ENCODE data around the gene WRAP53. TPM values are rescaled to one million over a fixed set of nuclear protein-coding genes. Genes with fewer than 3 reads are reported as not detected.
"Not testable (repeated sequence)": the region's sequence is repeated elsewhere in the genome, so short reads cannot be mapped to it uniquely, and the experiment has no call there.

WRAP53 gene
- total RNA-seq = 1 to 10 TPM; 4.0 to 6.3 (median 4.9) TPM
- polyA plus RNA-seq = 5.1 TPM
- long read RNA-seq, donor 1, full-length matches to known transcripts = 10 of 13 reads
- long read RNA-seq, donor 1, partial matches to known transcripts = 2 of 13 reads
- long read RNA-seq, donor 1, other reads (novel, unspliced or antisense) = 1 of 13 reads
- long read RNA-seq, donor 2, full-length matches to known transcripts = 7 of 7 reads
- long read RNA-seq, donor 2, partial matches to known transcripts = 0 of 7 reads
- long read RNA-seq, donor 2, other reads (novel, unspliced or antisense) = 0 of 7 reads
- long read RNA-seq, donor 3, full-length matches to known transcripts = 13 of 18 reads
- long read RNA-seq, donor 3, partial matches to known transcripts = 0 of 18 reads
- long read RNA-seq, donor 3, other reads (novel, unspliced or antisense) = 5 of 18 reads
- long read RNA-seq, donor 4, full-length matches to known transcripts = 5 of 6 reads
- long read RNA-seq, donor 4, partial matches to known transcripts = 0 of 6 reads
- long read RNA-seq, donor 4, other reads (novel, unspliced or antisense) = 1 of 6 reads

DNA sequence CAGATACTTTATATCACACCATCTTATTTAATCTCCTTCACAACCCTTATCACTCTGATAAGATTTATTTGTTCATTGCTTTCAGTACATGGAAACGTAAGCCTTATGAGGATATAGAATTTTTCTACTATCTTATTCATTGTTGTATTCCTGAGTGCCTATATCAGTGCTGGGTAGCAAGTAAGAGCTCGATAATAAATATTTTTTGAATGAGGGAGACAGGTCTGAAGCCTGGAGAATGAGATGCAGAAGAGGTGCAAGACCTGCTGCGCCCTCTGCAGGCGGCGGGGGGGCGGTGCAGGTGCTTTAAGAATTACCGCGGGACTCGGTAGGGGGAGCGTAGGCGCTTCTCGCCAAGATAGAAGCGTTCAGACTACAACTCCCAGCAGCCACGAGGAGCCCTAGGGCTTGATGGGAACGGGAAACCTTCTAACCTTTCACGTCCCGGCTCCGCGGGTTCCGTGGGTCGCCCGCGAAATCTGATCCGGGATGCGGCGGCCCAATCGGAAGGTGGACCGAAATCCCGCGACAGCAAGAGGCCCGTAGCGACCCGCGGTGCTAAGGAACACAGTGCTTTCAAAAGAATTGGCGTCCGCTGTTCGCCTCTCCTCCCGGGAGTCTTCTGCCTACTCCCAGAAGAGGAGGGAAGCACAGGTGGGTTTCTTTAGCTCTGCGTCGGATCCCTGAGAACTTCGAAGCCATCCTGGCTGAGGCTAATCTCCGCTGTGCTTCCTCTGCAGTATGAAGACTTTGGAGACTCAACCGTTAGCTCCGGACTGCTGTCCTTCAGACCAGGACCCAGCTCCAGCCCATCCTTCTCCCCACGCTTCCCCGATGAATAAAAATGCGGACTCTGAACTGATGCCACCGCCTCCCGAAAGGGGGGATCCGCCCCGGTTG, at the start of gene WRAP53:
WRAP53 (plus strand) TSS at position 570 of the 900 bp plus-strand sequence; CDS start at position 742, 172 bp downstream.
- Histone ChIP-seq H3K27me3 (ENCODE audit: control insufficient read depth, insufficient read depth) (no peaks in the 10 kb centered on the region), H3K4me3 (ENCODE audit: low read length) (peak within 1 kb of the TSS; percentile 100), H3K27ac (ENCODE audit: low read length) (peak within 1 kb of the TSS; percentile 99), H3K4me1 (ENCODE audit: control insufficient read depth, insufficient read depth, low read length) (no peaks in the 10 kb centered on the region), H3K9me3 (ENCODE audit: control insufficient read depth, low read length) (no peaks in the 10 kb centered on the region)
- intact Hi-C loops (cut with DNase I) = loop anchor here (5.0 to 10.0 kb wide), 3 partner anchors 53 to 103 kb away; partner anchors contain the start of genes SHBG (in 4 of the 4) and MPDU1 (in 1 of the 4)
- under 1% methylated on average over 51 of the region's 51 CpGs for WGBS
- DNase-seq = peak; percentile 97 to 99 (median 98)
- peak; percentile 95 to 97 for ATAC-seq

DNA sequence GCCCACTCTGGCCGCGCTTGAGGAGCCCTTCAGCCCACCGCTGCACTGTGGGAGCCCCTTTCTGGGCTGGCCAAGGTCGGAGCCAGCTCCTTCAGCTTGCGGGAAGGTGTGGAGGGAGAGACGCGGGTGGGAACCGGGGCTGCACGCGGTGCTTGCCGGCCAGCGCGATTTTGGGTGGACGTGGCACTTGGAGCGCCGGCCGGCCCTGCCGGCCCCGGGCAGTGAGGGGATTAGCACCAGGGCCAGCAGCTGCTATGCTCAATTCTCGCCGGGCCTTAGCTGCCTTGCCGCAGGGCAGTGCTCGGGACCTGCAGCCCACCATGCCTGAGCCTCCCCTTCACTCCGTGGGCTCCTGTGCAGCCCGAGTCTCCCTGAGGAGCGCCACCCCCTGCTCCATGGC, 47.5 kb upstream of the WRAP53 start:
- no peak for ATAC-seq
- intact Hi-C loops (cut with DNase I) = no loop called here
- WGBS = 94% methylated on average over 26 of the region's 26 CpGs

DNA sequence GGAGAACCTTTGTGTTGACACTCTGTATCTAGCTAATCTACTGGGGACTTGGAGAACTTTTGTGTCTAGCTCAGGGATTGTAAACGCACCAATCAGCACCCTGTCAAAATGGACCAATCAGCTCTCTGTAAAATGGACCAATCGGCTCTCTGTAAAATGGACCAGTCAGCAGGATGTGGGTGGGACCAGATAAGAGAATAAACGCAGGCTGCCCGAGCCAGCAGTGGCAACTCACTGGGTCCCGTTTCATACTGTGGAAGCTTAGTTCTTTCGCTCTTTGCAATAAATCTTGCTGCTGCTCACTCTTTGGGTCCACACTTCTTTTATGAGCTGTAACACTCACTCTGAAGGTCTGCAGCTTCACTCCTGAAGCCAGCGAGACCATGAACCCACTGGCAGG, 46.6 kb upstream of the WRAP53 start:
- DNase-seq; ATAC-seq; H3K27ac ChIP-seq (ENCODE audit: low read length); H3K4me1 ChIP-seq (ENCODE audit: control insufficient read depth, insufficient read depth, low read length); intact Hi-C loops (cut with DNase I); H3K9me3 ChIP-seq (ENCODE audit: control insufficient read depth, low read length); H3K4me3 ChIP-seq (ENCODE audit: low read length); H3K27me3 ChIP-seq (ENCODE audit: control insufficient read depth, insufficient read depth): not testable (repeated sequence)
- WGBS = 63% methylated on average over 7 of the region's 7 CpGs

More for the DNA sequence above, 47.5 kb upstream of the WRAP53 start:
- no peak for DNase-seq
- Histone ChIP-seq H3K27me3 (ENCODE audit: control insufficient read depth, insufficient read depth) (no peaks in the 10 kb centered on the region), H3K27ac (ENCODE audit: low read length) (no peak overlapping the region), H3K4me3 (ENCODE audit: low read length) (no peak overlapping the region), H3K9me3 (ENCODE audit: control insufficient read depth, low read length) (no peaks in the 10 kb centered on the region), H3K4me1 (ENCODE audit: control insufficient read depth, insufficient read depth, low read length) (no peaks in the 10 kb centered on the region)

DNA sequence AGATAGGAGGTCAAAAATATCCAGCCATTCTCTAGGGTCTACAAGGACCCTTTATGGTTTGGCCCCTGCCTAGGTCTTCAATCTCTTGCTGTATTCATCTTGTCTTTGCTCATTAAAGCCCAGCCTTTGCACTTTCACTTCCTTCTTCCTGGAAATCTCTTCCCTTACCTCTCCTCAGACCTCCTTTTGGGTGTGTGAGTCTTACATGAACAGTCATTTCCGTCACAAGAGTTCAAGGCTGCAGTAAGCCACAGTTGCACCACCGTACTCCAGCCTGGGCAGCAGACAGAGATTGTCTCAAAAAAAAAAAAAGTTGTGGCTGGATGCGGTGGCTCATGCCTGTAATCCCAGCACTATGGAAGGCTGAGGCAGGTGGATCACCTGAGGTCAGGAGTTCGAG, 43.5 kb upstream of the WRAP53 start:
- 86% methylated on average over 4 of the region's 4 CpGs for WGBS
- Histone ChIP-seq H3K4me3 (ENCODE audit: low read length) (no peak overlapping the region), H3K4me1 (ENCODE audit: control insufficient read depth, insufficient read depth, low read length) (no peaks in the 10 kb centered on the region), H3K27me3 (ENCODE audit: control insufficient read depth, insufficient read depth) (no peaks in the 10 kb centered on the region), H3K27ac (ENCODE audit: low read length) (no peak overlapping the region), H3K9me3 (ENCODE audit: control insufficient read depth, low read length) (no peaks in the 10 kb centered on the region)
- intact Hi-C loops (cut with DNase I) = no loop called here
- DNase-seq = no peak
- ATAC-seq = no peak

DNA sequence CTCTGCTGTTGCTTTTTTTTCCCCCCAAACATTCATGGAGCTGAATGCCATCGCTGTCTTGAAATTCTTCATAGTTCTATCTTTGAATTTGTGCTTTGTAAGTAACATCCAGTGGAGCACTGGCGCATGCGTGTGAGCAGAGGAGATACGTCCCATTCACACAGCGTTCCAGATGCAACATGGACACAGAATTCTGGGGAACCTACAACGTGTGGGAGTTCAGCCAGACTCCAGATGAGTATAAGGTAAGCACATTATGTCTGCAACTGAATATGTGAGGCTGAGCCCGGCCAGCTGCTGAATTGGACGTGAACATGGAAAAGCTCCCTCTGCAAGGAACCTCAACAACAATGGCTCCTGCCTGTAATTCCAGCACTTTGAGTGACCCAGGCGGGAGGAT, 41.8 kb upstream of the WRAP53 start:
- Histone ChIP-seq H3K4me1 (ENCODE audit: control insufficient read depth, insufficient read depth, low read length) (no peaks in the 10 kb centered on the region), H3K9me3 (ENCODE audit: control insufficient read depth, low read length) (no peaks in the 10 kb centered on the region), H3K27ac (ENCODE audit: low read length) (no peak overlapping the region), H3K4me3 (ENCODE audit: low read length) (no peak overlapping the region), H3K27me3 (ENCODE audit: control insufficient read depth, insufficient read depth) (no peaks in the 10 kb centered on the region)
- ATAC-seq (no peak), DNase-seq (no peak)
- 56% methylated on average over 9 of the region's 9 CpGs for WGBS
- intact Hi-C loops (cut with DNase I) = no loop called here

DNA sequence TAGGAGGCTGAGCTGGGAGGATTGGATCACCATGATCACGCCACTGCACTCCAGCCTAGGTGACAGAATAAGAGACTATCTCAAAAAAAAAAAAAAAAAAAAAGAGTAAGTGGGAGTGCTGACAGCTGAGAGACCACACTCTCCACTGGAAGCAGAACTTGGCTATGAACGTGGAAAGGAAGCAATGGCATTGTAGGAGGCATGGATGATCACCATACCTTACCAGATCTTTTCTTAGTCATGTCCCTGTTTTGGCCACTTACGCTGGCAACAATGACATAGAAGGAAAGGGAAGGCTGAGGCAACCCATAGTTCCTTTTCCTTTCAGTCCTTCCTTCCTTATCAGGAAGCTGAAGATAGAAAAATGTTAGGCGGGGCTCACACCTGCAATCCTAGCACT, 41.3 kb upstream of the WRAP53 start:
- WGBS = 53% methylated on average over 4 of the region's 4 CpGs
- no peaks in the 10 kb centered on the region for H3K9me3 ChIP-seq (ENCODE audit: control insufficient read depth, low read length)
- no peak overlapping the region for H3K4me3 ChIP-seq (ENCODE audit: low read length)
- no peak for DNase-seq
- no peaks in the 10 kb centered on the region for H3K27me3 ChIP-seq (ENCODE audit: control insufficient read depth, insufficient read depth)
- ATAC-seq = no peak
- intact Hi-C loops (cut with DNase I) = no loop called here
- no peaks in the 10 kb centered on the region for H3K4me1 ChIP-seq (ENCODE audit: control insufficient read depth, insufficient read depth, low read length)
- no peak overlapping the region for H3K27ac ChIP-seq (ENCODE audit: low read length)

DNA sequence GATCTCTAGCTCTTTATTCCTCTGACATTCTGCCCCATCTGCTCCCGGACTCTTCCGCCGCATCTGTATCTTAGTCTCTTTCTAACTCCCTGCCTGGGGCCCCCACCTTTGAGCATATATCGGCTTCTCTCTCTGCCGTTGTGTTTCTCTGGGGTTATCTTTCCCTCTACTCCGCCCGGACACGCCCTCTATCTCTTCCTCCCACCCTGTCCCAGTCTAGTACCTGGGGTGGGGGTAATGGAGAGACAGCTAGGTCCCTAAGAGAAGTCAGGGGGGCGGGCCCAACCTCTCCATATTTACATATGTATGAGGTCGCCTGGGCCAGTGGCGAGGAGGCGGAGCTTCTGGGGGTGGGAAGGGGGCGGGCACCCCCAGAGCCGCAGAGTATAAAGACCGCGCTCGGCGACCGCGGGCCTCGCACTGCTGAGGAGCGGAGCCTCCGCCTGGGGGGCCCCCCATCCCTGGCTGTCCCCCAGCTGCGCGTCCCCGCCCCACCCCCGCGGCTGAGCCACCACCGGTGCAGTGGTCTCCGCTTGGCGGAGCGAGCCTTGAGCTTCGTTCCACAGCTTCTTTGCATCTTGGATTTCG, 37.7 kb upstream of the WRAP53 start, which contains the start of gene ATP1B2:
ATP1B2 (plus strand) TSS at position 418 of the 588 bp plus-strand sequence. CDS start 593 bp downstream, outside the sequence.
- intact Hi-C loops (cut with DNase I) = no loop called here
- H3K9me3 ChIP-seq (ENCODE audit: control insufficient read depth, low read length) = no peaks in the 10 kb centered on the region
- WGBS = under 1% methylated on average over 34 of the region's 34 CpGs
- ATAC-seq (peak; percentile 84 to 87), DNase-seq (peak; percentile 74 to 90 (median 89))
- no peaks in the 10 kb centered on the region for H3K27me3 ChIP-seq (ENCODE audit: control insufficient read depth, insufficient read depth)
- H3K27ac ChIP-seq (ENCODE audit: low read length) = no peak within 1 kb of the TSS
- H3K4me3 ChIP-seq (ENCODE audit: low read length) = peak within 1 kb of the TSS; percentile 62
- H3K4me1 ChIP-seq (ENCODE audit: control insufficient read depth, insufficient read depth, low read length) = peaks cover 2% of the 10 kb centered on the region

DNA sequence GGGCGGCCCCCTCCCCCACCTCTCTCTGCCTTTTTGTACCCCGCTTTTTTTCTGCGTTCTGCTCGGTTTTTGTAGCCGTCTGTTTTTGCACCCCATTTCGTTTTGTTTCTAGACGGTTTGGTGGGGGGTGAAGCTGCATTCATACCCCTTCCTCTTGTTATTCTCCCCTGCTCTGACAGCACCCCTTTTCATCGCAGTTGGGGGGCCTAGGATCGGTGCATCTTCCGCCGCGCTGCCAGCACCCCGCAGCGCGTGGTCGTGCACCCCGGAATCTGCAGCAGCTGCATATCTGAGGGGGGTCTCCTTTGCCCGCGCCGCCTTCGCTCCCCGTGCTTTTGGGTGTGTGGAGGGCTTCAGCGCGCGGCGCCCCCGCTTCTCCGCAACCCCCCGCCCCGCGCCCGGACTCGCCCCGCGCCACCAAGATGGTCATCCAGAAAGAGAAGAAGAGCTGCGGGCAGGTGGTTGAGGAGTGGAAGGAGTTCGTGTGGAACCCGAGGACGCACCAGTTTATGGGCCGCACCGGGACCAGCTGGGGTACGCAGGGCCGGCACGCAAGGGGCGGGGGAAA, 37.1 kb upstream of the WRAP53 start:
- intact Hi-C loops (cut with DNase I) = no loop called here
- ATAC-seq (no peak), DNase-seq (no peak)

DNA sequence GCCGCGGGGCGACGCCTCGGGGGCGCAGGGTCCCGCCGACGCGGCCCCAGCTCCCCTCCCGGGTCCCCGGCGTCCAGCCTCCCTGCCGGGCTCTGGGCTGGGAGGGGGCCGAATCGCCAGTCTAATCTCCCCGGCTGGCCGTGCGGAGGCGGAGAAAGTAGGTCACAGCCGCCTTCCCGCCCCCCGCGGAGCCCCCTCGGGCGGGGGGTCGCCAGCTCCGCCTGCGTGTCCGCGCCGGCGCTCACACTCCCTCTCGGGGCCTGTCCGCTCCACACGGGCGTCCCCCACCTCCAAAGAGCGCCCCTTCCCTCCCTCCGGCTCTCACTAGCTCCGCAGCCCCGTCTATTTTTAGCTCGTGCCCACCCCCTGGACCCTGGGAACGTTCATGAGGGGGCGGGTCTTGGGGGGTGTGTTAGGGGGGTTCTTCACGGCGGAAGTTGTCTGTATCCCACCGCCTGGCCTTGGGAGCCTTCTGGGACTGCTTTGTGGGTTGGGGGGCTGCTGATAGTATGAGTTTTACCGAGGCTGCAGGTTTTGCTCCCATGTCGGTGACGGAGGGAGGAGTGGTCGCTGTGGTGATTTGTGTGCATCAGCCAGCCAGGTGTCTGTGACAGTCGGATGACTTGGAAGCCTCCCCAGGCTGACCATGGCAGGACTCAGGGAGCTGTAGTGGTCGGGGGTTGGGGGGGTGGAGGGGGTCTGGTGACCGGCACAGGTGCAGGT, 36.5 kb upstream of the WRAP53 start:
- 3% methylated on average over 54 of the region's 54 CpGs for WGBS
- peak; percentile 18 to 41 for ATAC-seq
- DNase-seq = peak in 2 of 3 donors; percentile 62 to 78
- Histone ChIP-seq H3K9me3 (ENCODE audit: control insufficient read depth, low read length) (no peaks in the 10 kb centered on the region), H3K4me1 (ENCODE audit: control insufficient read depth, insufficient read depth, low read length) (peaks cover 2% of the 10 kb centered on the region), H3K27ac (ENCODE audit: low read length) (no peak overlapping the region), H3K27me3 (ENCODE audit: control insufficient read depth, insufficient read depth) (no peaks in the 10 kb centered on the region), H3K4me3 (ENCODE audit: low read length) (peak overlapping the region; percentile 62)
- intact Hi-C loops (cut with DNase I) = no loop called here

More for the DNA sequence above, 37.1 kb upstream of the WRAP53 start:
- Histone ChIP-seq H3K4me1 (ENCODE audit: control insufficient read depth, insufficient read depth, low read length) (peaks cover 2% of the 10 kb centered on the region), H3K27me3 (ENCODE audit: control insufficient read depth, insufficient read depth) (no peaks in the 10 kb centered on the region), H3K9me3 (ENCODE audit: control insufficient read depth, low read length) (no peaks in the 10 kb centered on the region), H3K4me3 (ENCODE audit: low read length) (peak overlapping the region; percentile 62), H3K27ac (ENCODE audit: low read length) (no peak overlapping the region)
- WGBS = under 1% methylated on average over 45 of the region's 45 CpGs

Measured in right cardiac atrium (tissue), 5 donors.